ENCODE measurements around the gene CDC5L. TPM values are rescaled to one million over a fixed set of nuclear protein-coding genes. Genes with fewer than 3 reads are reported as not detected.
A peak's percentile ranks its signal among the peaks of the same experiment; 100 is the strongest.

CDC5L gene
- total RNA-seq (2014; rRNA removed; shearing (Covaris generic)) (28.1 and 32.5 TPM in 2 replicates), polyA plus RNA-seq (2016; fragmentation: Nextera tagmentation; extraction: Ambion mirVana) (24.6 and 27.0 TPM in 2 replicates)
- long read RNA-seq, full-length matches to known transcripts: 3 of 37 reads
- long read RNA-seq, partial matches to known transcripts: 34 of 37 reads
- long read RNA-seq, other reads (novel, unspliced or antisense): 0 of 37 reads

GRCh38 chr6:44387346-44388134 is at the start of gene CDC5L:
CDC5L (plus strand) TSS chr6:44387706; CDS start chr6:44387824, 118 bp downstream.
- Mint-ChIP-seq H3K36me3 (ENCODE audit: low read depth) (peaks cover 22% of the 10 kb centered on the region; the same call in 2 of the 3 replicates), H3K4me3 (peak within 1 kb of the TSS; percentile 99), H3K4me1 (peaks cover 22% of the 10 kb centered on the region), H3K9me3 (no peaks in the 10 kb centered on the region), H3K27me3 (ENCODE audit: insufficient read depth, low read depth, poor library complexity) (peaks cover 9% of the 10 kb centered on the region), H3K27ac (peak within 1 kb of the TSS; percentile 100)
- Histone ChIP-seq H3K9me2 (ENCODE audit: insufficient read depth) (no peaks in the 10 kb centered on the region), H3K4me1 (ENCODE audit: insufficient read depth) (peaks cover 21% of the 10 kb centered on the region), H2AFZ (peak within 1 kb of the TSS; percentile 84), H3K4me2 (peak within 1 kb of the TSS; percentile 85), H4K20me1 (replicated peaks; ENCODE audit: insufficient read depth) (peaks cover 34% of the 10 kb centered on the region), H3K36me3 (ENCODE audit: insufficient read depth) (peaks cover 9% of the 10 kb centered on the region; the same call in 1 of the 2 replicates), H3K4me3 (peak within 1 kb of the TSS; percentile 63), H3K27ac (ENCODE audit: low read depth) (peak within 1 kb of the TSS; percentile 96), H3K27me3 (ENCODE audit: insufficient read depth) (no peaks in the 10 kb centered on the region), H3F3A (replicated peaks; ENCODE audit: low read depth) (no peaks in the 10 kb centered on the region), H3K79me2 (replicated peaks; ENCODE audit: insufficient read depth) (peaks cover 36% of the 10 kb centered on the region)
- ATAC-seq (peak; percentile 91), DNase-seq (ENCODE audit: low spot score) (peak; percentile 98)
- TF ChIP-seq ZNF114 (CRISPR knock-in tag; IDR thresholded peaks at IDR 0.05): no peak
- no peak for TF ChIP-seq JUNB (IDR thresholded peaks at IDR 0.05; ENCODE audit: unreplicated experiment)
- peak; percentile 99 for TF ChIP-seq CREB1 (CRISPR knock-in tag; IDR thresholded peaks at IDR 0.05; ENCODE audit: low read depth)
- TF ChIP-seq STAT1 (IDR thresholded peaks at IDR 0.05; ENCODE audit: unreplicated experiment): no peak
- no peak for TF ChIP-seq EZH2 (IDR thresholded peaks at IDR 0.05; ENCODE audit: low read depth, unreplicated experiment)
- TF ChIP-seq NANOG (IDR thresholded peaks at IDR 0.05; ENCODE audit: borderline replicate concordance): no peak
- no peak for TF ChIP-seq EZH2phosphoT487 (IDR thresholded peaks at IDR 0.05; ENCODE audit: unreplicated experiment)
- TF ChIP-seq, protein P1, sequence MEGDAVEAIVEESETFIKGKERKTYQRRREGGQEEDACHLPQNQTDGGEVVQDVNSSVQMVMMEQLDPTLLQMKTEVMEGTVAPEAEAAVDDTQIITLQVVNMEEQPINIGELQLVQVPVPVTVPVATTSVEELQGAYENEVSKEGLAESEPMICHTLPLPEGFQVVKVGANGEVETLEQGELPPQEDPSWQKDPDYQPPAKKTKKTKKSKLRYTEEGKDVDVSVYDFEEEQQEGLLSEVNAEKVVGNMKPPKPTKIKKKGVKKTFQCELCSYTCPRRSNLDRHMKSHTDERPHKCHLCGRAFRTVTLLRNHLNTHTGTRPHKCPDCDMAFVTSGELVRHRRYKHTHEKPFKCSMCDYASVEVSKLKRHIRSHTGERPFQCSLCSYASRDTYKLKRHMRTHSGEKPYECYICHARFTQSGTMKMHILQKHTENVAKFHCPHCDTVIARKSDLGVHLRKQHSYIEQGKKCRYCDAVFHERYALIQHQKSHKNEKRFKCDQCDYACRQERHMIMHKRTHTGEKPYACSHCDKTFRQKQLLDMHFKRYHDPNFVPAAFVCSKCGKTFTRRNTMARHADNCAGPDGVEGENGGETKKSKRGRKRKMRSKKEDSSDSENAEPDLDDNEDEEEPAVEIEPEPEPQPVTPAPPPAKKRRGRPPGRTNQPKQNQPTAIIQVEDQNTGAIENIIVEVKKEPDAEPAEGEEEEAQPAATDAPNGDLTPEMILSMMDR (conservative IDR thresholded peaks at IDR 0.05; ENCODE audit: low read depth in 2 of 2): no peak
- TF ChIP-seq, protein P2, sequence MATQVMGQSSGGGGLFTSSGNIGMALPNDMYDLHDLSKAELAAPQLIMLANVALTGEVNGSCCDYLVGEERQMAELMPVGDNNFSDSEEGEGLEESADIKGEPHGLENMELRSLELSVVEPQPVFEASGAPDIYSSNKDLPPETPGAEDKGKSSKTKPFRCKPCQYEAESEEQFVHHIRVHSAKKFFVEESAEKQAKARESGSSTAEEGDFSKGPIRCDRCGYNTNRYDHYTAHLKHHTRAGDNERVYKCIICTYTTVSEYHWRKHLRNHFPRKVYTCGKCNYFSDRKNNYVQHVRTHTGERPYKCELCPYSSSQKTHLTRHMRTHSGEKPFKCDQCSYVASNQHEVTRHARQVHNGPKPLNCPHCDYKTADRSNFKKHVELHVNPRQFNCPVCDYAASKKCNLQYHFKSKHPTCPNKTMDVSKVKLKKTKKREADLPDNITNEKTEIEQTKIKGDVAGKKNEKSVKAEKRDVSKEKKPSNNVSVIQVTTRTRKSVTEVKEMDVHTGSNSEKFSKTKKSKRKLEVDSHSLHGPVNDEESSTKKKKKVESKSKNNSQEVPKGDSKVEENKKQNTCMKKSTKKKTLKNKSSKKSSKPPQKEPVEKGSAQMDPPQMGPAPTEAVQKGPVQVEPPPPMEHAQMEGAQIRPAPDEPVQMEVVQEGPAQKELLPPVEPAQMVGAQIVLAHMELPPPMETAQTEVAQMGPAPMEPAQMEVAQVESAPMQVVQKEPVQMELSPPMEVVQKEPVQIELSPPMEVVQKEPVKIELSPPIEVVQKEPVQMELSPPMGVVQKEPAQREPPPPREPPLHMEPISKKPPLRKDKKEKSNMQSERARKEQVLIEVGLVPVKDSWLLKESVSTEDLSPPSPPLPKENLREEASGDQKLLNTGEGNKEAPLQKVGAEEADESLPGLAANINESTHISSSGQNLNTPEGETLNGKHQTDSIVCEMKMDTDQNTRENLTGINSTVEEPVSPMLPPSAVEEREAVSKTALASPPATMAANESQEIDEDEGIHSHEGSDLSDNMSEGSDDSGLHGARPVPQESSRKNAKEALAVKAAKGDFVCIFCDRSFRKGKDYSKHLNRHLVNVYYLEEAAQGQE (IDR thresholded peaks at IDR 0.05; ENCODE audit: unreplicated experiment): no peak
- TF ChIP-seq ZNF331 (CRISPR knock-in tag; IDR thresholded peaks at IDR 0.05; ENCODE audit: low read depth): no peak; the same call in 1 of the 2 replicates
- TF ChIP-seq ETS1 (IDR thresholded peaks at IDR 0.05): no peak
- peak; percentile 93 for TF ChIP-seq POLR2AphosphoS5 (IDR thresholded peaks at IDR 0.05; ENCODE audit: low read depth)

Measured in GM23338 (cell line).